Fibroblast of lung (primary cell): ENCODE data around the gene VWC2L. TPM values are rescaled to one million over a fixed set of nuclear protein-coding genes. Genes with fewer than 3 reads are reported as not detected.

ENCODE experiments used
- DNase-seq, 2 donors: peaks; one replicate each; pipeline versions ENCODE4 v3.0.0 to v3.0.0-alpha.2; 2010; ENCODE audit warnings: low read depth in 2 of 2
- H2AFZ ChIP-seq: 2 replicates; pipeline ENCODE4 v1.5.1; 2012; ENCODE audit warnings: low read length, control low read depth, inconsistent platforms
- H3K27ac ChIP-seq: 2 replicates; pipeline ENCODE4 v1.5.1; 2011; ENCODE audit warnings: low read length, control low read depth; ENCODE audit not compliant: insufficient read depth
- H3K27me3 ChIP-seq: 2 replicates; pipeline ENCODE4 v1.5.1; 2011; ENCODE audit warnings: mild to moderate bottlenecking, low read length; ENCODE audit not compliant: control insufficient read depth, insufficient read depth
- H3K36me3 ChIP-seq: 2 replicates; pipeline ENCODE4 v1.5.1; 2011; ENCODE audit warnings: low read length; ENCODE audit not compliant: control insufficient read depth, insufficient read depth
- H3K4me1 ChIP-seq: 2 replicates; pipeline ENCODE4 v1.5.1; 2011; ENCODE audit warnings: low read length; ENCODE audit not compliant: control insufficient read depth, insufficient read depth; ENCODE audit errors: extremely low read depth
- H3K4me2 ChIP-seq: 2 replicates; pipeline ENCODE4 v1.5.1; 2011; ENCODE audit warnings: low read length, control low read depth; ENCODE audit not compliant: insufficient read depth; ENCODE audit errors: extremely low read depth
- H3K4me3 ChIP-seq, 4 experiments: fragments of 200-600 bp in 1 of 4; sonication (generic) in 1 of 4; replicated peaks in 1 of 4; 2 replicates each; pipeline ENCODE4 v1.5.1; 2011 to 2016; ENCODE audit warnings: low read length in 4 of 4, low read depth in 3 of 4, mild to moderate bottlenecking in 3 of 4, control low read depth in 2 of 4, inconsistent platforms in 1 of 4, mixed read lengths in 1 of 4; ENCODE audit not compliant: insufficient read depth in 1 of 4; ENCODE audit errors: control extremely low read depth in 1 of 4
- H3K79me2 ChIP-seq: 2 replicates; pipeline ENCODE4 v1.5.1; 2012; ENCODE audit warnings: mild to moderate bottlenecking, low read length, inconsistent platforms; ENCODE audit not compliant: control insufficient read depth, insufficient read depth
- H3K9ac ChIP-seq: 2 replicates; pipeline ENCODE4 v1.5.1; 2011; ENCODE audit warnings: mild to moderate bottlenecking, low read length, control low read depth; ENCODE audit not compliant: insufficient read depth
- H3K9me3 ChIP-seq: 2 replicates; pipeline ENCODE4 v1.5.1; 2012; ENCODE audit warnings: low read depth, low read length; ENCODE audit not compliant: control insufficient read depth, insufficient read depth
- H4K20me1 ChIP-seq: 2 replicates; pipeline ENCODE4 v1.5.1; 2011; ENCODE audit warnings: low read length; ENCODE audit not compliant: control insufficient read depth, insufficient read depth; ENCODE audit errors: extremely low read depth
- CTCF ChIP-seq, 2 donors: IDR thresholded peaks in 1 of 2; conservative IDR thresholded peaks in 1 of 2; 1 replicate in 1 of 2; 2 replicates in 1 of 2; pipeline ENCODE4 v1.5.1; 2011 to 2012; ENCODE audit warnings: low read length in 2 of 2, control low read depth in 1 of 2, inconsistent platforms in 1 of 2, low read depth in 1 of 2, mild to moderate bottlenecking in 1 of 2
- EZH2 ChIP-seq: IDR thresholded peaks from 2 replicates; pipeline ENCODE4 v1.5.1; 2012; ENCODE audit warnings: low read length, control low read depth, mild to moderate bottlenecking; ENCODE audit errors: missing control alignments
- polyA plus RNA-seq, 2 donors: library from polyadenylated mRNA; depleted of rRNA in 1 of 2; stranded (reverse) in 1 of 2; unstranded in 1 of 2; fragments of >200 nt; gene quantifications; 2 replicates each; pipeline ENCODE4 v1.2.1, GENCODE V29; 2011 to 2012; ENCODE audit warnings: missing spikeins in 1 of 2
- total RNA-seq: library from RNA; depleted of rRNA; stranded (reverse); fragments of >200 nt; gene quantifications from 2 replicates; pipeline ENCODE4 v1.2.1, GENCODE V29; 2014

The VWC2L gene
- total and polyA plus RNA-seq, 2 donors (not counting 1 experiment from before 2014, with no cell fraction given), result not detected

- Histone ChIP-seq H3K4me1 (no peaks in the 10 kb centered on the region), H4K20me1 (no peaks in the 10 kb centered on the region), H3K36me3 (no peaks in the 10 kb centered on the region), H3K27me3 (no peaks in the 10 kb centered on the region), H3K79me2 (no peaks in the 10 kb centered on the region), H2AFZ (no peak overlapping the region), H3K4me2 (no peak overlapping the region), H3K9ac (no peak overlapping the region), H3K27ac (no peak overlapping the region), H3K9me3 (no peaks in the 10 kb centered on the region), H3K4me3 (no peak overlapping the region)
- TF ChIP-seq CTCF (conservative IDR thresholded peaks at IDR 0.05 in 1 of 2, IDR thresholded peaks at IDR 0.05 in 1 of 2; ENCODE audit: low read depth in 1 of 2, low read length in 2 of 2), result no peak
- no peak for TF ChIP-seq EZH2
- DNase-seq, result peak in 1 of 2 donors; percentile 38
Measured at GRCh38 chr2:214382229-214382628, 28.6 kb upstream of the VWC2L start.

DNA sequence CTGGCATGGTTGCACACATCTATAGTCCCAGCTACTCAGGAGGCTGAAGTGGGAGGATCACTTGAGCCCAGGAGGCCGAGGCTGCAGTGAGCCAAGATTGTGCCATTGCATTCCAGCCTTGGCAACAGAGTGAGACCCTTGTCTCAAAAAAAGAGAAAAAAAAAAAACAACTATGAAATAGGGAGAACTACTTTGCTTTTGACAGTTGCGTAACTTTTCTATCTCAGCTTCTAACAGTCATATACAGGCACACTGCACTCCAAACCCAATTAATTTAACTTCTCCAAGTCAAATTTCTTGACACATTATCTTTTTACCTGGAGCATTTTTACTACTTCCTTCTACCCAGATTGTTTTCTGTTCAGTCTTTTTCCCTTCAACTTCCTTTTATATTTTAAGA, 24.1 kb upstream of the VWC2L start:
- no peaks in the 10 kb centered on the region for H3K27me3 ChIP-seq
- H3K79me2 ChIP-seq, result no peaks in the 10 kb centered on the region
- DNase-seq, result no peak
- H3K4me2 ChIP-seq, result no peak overlapping the region
- no peak overlapping the region for H3K9ac ChIP-seq
- H2AFZ ChIP-seq, result no peak overlapping the region
- no peak overlapping the region for H3K4me3 ChIP-seq
- no peaks in the 10 kb centered on the region for H3K4me1 ChIP-seq
- H3K9me3 ChIP-seq, result no peaks in the 10 kb centered on the region
- H4K20me1 ChIP-seq, result no peaks in the 10 kb centered on the region
- no peaks in the 10 kb centered on the region for H3K36me3 ChIP-seq
- TF ChIP-seq EZH2 (no peak), CTCF (conservative IDR thresholded peaks at IDR 0.05 in 1 of 2, IDR thresholded peaks at IDR 0.05 in 1 of 2; ENCODE audit: low read depth in 1 of 2, low read length in 2 of 2) (no peak)
- no peak overlapping the region for H3K27ac ChIP-seq

DNA sequence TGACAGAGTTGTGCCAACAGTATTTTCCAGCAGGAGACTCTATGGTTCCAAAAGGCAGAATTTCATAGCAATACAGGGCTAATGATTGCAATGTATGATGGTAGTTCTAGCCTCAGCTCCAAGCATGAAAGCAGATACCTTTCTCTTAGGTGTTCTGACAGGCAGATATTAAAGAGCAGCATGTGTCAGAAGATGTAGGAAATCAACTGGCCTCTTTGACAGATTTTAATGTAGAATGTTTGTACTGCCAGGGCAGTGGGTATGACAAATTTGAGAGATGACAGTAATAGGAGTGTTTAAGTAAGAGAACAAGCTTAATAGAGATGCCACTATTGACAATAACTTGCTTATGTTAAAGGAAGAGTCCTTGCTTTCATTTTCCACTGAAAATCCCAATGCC, 21.5 kb upstream of the VWC2L start:
- Histone ChIP-seq H3K4me2 (no peak overlapping the region), H3K4me3 (no peak overlapping the region), H2AFZ (no peak overlapping the region), H3K9me3 (no peaks in the 10 kb centered on the region), H3K79me2 (no peaks in the 10 kb centered on the region), H3K9ac (no peak overlapping the region), H3K4me1 (no peaks in the 10 kb centered on the region), H3K27me3 (no peaks in the 10 kb centered on the region), H4K20me1 (no peaks in the 10 kb centered on the region), H3K36me3 (no peaks in the 10 kb centered on the region), H3K27ac (no peak overlapping the region)
- TF ChIP-seq EZH2 (no peak), CTCF (conservative IDR thresholded peaks at IDR 0.05 in 1 of 2, IDR thresholded peaks at IDR 0.05 in 1 of 2; ENCODE audit: low read depth in 1 of 2, low read length in 2 of 2) (no peak)
- DNase-seq, result no peak
